GM23338 (cell line): ENCODE results near the gene TTC39A.

ENCODE experiments used
- CREB1 ChIP-seq: fragments of 250-450 bp; sonication (Bioruptor Pico); IDR thresholded peaks from 2 replicates; pipeline ENCODE4 v1.5.0; 2020; ENCODE audit warnings: low read depth, mild to moderate bottlenecking, moderate library complexity
- ETS1 ChIP-seq: IDR thresholded peaks from 2 replicates; pipeline ENCODE4 v1.6.1; 2016; ENCODE audit warnings: antibody characterized with exemption
- EZH2 ChIP-seq: fragments of 200-600 bp; sonication (generic); IDR thresholded peaks from one replicate; pipeline ENCODE4 v1.8.0; 2017; ENCODE audit warnings: antibody characterized with exemption, mild to moderate bottlenecking, low read depth; ENCODE audit not compliant: unreplicated experiment
- EZH2phosphoT487 ChIP-seq: fragments of 200-600 bp; sonication (generic); IDR thresholded peaks from one replicate; pipeline ENCODE4 v1.8.1; 2018; ENCODE audit warnings: antibody characterized with exemption; ENCODE audit not compliant: unreplicated experiment
- JUNB ChIP-seq: IDR thresholded peaks from one replicate; pipeline ENCODE4 v1.6.1; 2016; ENCODE audit warnings: antibody characterized with exemption; ENCODE audit not compliant: unreplicated experiment
- NANOG ChIP-seq: IDR thresholded peaks from 2 replicates; pipeline ENCODE4 v1.6.1; 2016; ENCODE audit warnings: antibody characterized with exemption, borderline replicate concordance
- POLR2AphosphoS5 ChIP-seq: IDR thresholded peaks from 2 replicates; pipeline ENCODE4 v1.6.1; 2016; ENCODE audit warnings: antibody characterized with exemption, low read depth
- REST ChIP-seq: IDR thresholded peaks from one replicate; pipeline ENCODE4 v1.6.1; 2018; ENCODE audit warnings: antibody characterized with exemption; ENCODE audit not compliant: unreplicated experiment
- STAT1 ChIP-seq: IDR thresholded peaks from one replicate; pipeline ENCODE4 v1.6.1; 2016; ENCODE audit warnings: antibody characterized with exemption; ENCODE audit not compliant: unreplicated experiment
- ZNF114 ChIP-seq: fragments of 250-450 bp; sonication (Bioruptor Pico); IDR thresholded peaks from 2 replicates; pipeline ENCODE4 v1.5.0; 2020; ENCODE audit warnings: mild to moderate bottlenecking, moderate library complexity
- ZNF331 ChIP-seq: fragments of 250-450 bp; sonication (Bioruptor Pico); IDR thresholded peaks from 2 replicates; pipeline ENCODE4 v1.5.0; 2020; ENCODE audit warnings: low read depth, mild to moderate bottlenecking, moderate library complexity
- TF ChIP-seq, protein P1 (sequence below), 2 experiments: fragments of 200-600 bp in 1 of 2; sonication (generic) in 1 of 2; conservative IDR thresholded peaks; 2 replicates each; pipeline versions ENCODE4 v1.5.1 to v1.6.1; 2016 to 2017; ENCODE audit warnings: antibody characterized with exemption in 2 of 2, low read depth in 2 of 2, mild to moderate bottlenecking in 2 of 2, moderate library complexity in 1 of 2
- TF ChIP-seq, protein P2 (sequence below): fragments of 250-450 bp; sonication (Bioruptor Pico); IDR thresholded peaks from 2 replicates; pipeline ENCODE4 v1.5.0; 2020; ENCODE audit warnings: mild to moderate bottlenecking, moderate library complexity

- TF ChIP-seq STAT1 (no peak), POLR2AphosphoS5 (no peak), NANOG (no peak), EZH2 (no peak), ZNF114 (no peak), REST (no peak), EZH2phosphoT487 (no peak), ETS1 (no peak), JUNB (no peak), CREB1 (no peak), ZNF331 (CRISPR knock-in tag) (no peak)
- TF ChIP-seq, protein P1, sequence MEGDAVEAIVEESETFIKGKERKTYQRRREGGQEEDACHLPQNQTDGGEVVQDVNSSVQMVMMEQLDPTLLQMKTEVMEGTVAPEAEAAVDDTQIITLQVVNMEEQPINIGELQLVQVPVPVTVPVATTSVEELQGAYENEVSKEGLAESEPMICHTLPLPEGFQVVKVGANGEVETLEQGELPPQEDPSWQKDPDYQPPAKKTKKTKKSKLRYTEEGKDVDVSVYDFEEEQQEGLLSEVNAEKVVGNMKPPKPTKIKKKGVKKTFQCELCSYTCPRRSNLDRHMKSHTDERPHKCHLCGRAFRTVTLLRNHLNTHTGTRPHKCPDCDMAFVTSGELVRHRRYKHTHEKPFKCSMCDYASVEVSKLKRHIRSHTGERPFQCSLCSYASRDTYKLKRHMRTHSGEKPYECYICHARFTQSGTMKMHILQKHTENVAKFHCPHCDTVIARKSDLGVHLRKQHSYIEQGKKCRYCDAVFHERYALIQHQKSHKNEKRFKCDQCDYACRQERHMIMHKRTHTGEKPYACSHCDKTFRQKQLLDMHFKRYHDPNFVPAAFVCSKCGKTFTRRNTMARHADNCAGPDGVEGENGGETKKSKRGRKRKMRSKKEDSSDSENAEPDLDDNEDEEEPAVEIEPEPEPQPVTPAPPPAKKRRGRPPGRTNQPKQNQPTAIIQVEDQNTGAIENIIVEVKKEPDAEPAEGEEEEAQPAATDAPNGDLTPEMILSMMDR (conservative IDR thresholded peaks at IDR 0.05; ENCODE audit: low read depth in 2 of 2) = no peak
- TF ChIP-seq, protein P2, sequence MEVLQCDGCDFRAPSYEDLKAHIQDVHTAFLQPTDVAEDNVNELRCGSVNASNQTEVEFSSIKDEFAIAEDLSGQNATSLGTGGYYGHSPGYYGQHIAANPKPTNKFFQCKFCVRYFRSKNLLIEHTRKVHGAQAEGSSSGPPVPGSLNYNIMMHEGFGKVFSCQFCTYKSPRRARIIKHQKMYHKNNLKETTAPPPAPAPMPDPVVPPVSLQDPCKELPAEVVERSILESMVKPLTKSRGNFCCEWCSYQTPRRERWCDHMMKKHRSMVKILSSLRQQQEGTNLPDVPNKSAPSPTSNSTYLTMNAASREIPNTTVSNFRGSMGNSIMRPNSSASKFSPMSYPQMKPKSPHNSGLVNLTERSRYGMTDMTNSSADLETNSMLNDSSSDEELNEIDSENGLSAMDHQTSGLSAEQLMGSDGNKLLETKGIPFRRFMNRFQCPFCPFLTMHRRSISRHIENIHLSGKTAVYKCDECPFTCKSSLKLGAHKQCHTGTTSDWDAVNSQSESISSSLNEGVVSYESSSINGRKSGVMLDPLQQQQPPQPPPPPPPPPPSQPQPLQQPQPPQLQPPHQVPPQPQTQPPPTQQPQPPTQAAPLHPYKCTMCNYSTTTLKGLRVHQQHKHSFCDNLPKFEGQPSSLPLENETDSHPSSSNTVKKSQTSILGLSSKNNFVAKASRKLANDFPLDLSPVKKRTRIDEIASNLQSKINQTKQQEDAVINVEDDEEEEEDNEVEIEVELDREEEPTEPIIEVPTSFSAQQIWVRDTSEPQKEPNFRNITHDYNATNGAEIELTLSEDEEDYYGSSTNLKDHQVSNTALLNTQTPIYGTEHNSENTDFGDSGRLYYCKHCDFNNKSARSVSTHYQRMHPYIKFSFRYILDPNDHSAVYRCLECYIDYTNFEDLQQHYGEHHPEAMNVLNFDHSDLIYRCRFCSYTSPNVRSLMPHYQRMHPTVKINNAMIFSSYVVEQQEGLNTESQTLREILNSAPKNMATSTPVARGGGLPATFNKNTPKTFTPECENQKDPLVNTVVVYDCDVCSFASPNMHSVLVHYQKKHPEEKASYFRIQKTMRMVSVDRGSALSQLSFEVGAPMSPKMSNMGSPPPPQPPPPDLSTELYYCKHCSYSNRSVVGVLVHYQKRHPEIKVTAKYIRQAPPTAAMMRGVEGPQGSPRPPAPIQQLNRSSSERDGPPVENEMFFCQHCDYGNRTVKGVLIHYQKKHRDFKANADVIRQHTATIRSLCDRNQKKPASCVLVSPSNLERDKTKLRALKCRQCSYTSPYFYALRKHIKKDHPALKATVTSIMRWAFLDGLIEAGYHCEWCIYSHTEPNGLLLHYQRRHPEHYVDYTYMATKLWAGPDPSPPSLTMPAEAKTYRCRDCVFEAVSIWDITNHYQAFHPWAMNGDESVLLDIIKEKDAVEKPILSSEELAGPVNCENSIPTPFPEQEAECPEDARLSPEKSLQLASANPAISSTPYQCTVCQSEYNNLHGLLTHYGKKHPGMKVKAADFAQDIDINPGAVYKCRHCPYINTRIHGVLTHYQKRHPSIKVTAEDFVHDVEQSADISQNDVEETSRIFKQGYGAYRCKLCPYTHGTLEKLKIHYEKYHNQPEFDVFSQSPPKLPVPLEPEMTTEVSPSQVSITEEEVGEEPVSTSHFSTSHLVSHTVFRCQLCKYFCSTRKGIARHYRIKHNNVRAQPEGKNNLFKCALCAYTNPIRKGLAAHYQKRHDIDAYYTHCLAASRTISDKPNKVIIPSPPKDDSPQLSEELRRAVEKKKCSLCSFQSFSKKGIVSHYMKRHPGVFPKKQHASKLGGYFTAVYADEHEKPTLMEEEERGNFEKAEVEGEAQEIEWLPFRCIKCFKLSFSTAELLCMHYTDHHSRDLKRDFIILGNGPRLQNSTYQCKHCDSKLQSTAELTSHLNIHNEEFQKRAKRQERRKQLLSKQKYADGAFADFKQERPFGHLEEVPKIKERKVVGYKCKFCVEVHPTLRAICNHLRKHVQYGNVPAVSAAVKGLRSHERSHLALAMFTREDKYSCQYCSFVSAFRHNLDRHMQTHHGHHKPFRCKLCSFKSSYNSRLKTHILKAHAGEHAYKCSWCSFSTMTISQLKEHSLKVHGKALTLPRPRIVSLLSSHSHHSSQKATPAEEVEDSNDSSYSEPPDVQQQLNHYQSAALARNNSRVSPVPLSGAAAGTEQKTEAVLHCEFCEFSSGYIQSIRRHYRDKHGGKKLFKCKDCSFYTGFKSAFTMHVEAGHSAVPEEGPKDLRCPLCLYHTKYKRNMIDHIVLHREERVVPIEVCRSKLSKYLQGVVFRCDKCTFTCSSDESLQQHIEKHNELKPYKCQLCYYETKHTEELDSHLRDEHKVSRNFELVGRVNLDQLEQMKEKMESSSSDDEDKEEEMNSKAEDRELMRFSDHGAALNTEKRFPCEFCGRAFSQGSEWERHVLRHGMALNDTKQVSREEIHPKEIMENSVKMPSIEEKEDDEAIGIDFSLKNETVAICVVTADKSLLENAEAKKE (CRISPR knock-in tag) = no peak
Observed at GRCh38 chr1:51263147-51263877, 67.0 kb downstream of the TTC39A start.
